Ovary (tissue), 3 donors: Measurements from ENCODE around the gene RAB7A.
"Not testable (repeated sequence)": the region's sequence is repeated elsewhere in the genome, so short reads cannot be mapped to it uniquely, and the experiment has no call there.

Source experiments
- POLR2A ChIP-seq: fragments of 450-650 bp; IDR thresholded peaks from one replicate; pipeline ENCODE4 v1.6.1; 2017; ENCODE audit warnings: antibody characterized with exemption, mild to moderate bottlenecking, moderate library complexity
- TF ChIP-seq, protein P1 (sequence below), 3 donors: fragments of 450-650 bp in 2 of 3; fragments of 200-600 bp in 1 of 3; IDR thresholded peaks; one replicate each; pipeline versions ENCODE4 v1.5.1 to v1.8.0; 2016 to 2022; ENCODE audit warnings: antibody characterized with exemption in 3 of 3, mild to moderate bottlenecking in 1 of 3
- donor health status: DM: no; HTN: no; CAD: no.

GRCh38 chr3:128830762-128831161 lies 104.8 kb downstream of the RAB7A start:
- TF ChIP-seq, protein P1, sequence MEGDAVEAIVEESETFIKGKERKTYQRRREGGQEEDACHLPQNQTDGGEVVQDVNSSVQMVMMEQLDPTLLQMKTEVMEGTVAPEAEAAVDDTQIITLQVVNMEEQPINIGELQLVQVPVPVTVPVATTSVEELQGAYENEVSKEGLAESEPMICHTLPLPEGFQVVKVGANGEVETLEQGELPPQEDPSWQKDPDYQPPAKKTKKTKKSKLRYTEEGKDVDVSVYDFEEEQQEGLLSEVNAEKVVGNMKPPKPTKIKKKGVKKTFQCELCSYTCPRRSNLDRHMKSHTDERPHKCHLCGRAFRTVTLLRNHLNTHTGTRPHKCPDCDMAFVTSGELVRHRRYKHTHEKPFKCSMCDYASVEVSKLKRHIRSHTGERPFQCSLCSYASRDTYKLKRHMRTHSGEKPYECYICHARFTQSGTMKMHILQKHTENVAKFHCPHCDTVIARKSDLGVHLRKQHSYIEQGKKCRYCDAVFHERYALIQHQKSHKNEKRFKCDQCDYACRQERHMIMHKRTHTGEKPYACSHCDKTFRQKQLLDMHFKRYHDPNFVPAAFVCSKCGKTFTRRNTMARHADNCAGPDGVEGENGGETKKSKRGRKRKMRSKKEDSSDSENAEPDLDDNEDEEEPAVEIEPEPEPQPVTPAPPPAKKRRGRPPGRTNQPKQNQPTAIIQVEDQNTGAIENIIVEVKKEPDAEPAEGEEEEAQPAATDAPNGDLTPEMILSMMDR (IDR thresholded peaks at IDR 0.05): not testable (repeated sequence)
- TF ChIP-seq POLR2A: not testable (repeated sequence)
